Measurements from ENCODE around the gene LONP1. TPM values are rescaled to one million over a fixed set of nuclear protein-coding genes. Genes with fewer than 3 reads are reported as not detected.

The LONP1 gene
- total and polyA plus RNA-seq, 2 of the 8 experiments (the other 6 are each of a cell fraction or from before 2014, with no cell fraction given) = 98.1 to 117 TPM

DNA sequence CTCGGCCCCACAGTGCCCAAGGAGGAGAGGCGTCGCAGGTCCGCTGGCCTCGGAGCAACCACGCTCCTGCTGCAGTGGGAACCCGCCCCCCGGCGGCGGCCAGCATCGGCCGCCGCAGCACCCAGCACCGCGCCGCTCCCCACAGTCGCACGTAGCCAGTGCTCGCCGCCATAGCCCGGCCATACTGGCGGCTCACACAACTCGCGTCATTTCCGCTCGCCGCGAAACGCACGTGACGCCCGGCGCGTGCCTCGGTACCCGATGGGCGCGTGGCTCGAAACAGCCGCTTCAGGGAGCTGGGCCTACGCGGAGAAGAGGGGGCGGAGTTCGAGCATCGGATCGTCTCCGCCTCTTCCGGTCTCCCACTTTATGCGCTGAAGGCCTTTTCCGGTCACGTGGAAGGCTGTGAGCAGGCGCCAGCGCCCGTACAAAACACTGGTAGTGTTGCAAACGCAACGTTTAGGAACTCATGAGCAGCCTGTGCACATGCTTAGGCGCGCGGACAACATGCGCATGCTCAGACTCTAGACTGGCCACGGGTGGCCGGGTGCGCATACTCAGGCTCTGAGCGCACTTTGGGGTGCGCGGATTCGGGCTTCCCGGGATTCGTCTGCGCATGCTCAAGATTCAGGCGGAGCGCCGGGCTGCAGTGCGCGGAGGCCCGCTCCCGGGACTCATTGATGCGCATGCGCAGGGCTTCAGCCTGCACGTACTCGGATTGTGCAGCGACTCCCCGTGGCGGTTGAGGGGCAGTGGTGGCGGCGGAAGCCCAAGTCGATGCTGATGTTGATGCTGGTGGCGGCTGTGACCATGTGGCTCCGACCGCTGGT is at the start of gene LONP1, which contains the start of gene CATSPERD (continued):
- TF ChIP-seq, protein P1, sequence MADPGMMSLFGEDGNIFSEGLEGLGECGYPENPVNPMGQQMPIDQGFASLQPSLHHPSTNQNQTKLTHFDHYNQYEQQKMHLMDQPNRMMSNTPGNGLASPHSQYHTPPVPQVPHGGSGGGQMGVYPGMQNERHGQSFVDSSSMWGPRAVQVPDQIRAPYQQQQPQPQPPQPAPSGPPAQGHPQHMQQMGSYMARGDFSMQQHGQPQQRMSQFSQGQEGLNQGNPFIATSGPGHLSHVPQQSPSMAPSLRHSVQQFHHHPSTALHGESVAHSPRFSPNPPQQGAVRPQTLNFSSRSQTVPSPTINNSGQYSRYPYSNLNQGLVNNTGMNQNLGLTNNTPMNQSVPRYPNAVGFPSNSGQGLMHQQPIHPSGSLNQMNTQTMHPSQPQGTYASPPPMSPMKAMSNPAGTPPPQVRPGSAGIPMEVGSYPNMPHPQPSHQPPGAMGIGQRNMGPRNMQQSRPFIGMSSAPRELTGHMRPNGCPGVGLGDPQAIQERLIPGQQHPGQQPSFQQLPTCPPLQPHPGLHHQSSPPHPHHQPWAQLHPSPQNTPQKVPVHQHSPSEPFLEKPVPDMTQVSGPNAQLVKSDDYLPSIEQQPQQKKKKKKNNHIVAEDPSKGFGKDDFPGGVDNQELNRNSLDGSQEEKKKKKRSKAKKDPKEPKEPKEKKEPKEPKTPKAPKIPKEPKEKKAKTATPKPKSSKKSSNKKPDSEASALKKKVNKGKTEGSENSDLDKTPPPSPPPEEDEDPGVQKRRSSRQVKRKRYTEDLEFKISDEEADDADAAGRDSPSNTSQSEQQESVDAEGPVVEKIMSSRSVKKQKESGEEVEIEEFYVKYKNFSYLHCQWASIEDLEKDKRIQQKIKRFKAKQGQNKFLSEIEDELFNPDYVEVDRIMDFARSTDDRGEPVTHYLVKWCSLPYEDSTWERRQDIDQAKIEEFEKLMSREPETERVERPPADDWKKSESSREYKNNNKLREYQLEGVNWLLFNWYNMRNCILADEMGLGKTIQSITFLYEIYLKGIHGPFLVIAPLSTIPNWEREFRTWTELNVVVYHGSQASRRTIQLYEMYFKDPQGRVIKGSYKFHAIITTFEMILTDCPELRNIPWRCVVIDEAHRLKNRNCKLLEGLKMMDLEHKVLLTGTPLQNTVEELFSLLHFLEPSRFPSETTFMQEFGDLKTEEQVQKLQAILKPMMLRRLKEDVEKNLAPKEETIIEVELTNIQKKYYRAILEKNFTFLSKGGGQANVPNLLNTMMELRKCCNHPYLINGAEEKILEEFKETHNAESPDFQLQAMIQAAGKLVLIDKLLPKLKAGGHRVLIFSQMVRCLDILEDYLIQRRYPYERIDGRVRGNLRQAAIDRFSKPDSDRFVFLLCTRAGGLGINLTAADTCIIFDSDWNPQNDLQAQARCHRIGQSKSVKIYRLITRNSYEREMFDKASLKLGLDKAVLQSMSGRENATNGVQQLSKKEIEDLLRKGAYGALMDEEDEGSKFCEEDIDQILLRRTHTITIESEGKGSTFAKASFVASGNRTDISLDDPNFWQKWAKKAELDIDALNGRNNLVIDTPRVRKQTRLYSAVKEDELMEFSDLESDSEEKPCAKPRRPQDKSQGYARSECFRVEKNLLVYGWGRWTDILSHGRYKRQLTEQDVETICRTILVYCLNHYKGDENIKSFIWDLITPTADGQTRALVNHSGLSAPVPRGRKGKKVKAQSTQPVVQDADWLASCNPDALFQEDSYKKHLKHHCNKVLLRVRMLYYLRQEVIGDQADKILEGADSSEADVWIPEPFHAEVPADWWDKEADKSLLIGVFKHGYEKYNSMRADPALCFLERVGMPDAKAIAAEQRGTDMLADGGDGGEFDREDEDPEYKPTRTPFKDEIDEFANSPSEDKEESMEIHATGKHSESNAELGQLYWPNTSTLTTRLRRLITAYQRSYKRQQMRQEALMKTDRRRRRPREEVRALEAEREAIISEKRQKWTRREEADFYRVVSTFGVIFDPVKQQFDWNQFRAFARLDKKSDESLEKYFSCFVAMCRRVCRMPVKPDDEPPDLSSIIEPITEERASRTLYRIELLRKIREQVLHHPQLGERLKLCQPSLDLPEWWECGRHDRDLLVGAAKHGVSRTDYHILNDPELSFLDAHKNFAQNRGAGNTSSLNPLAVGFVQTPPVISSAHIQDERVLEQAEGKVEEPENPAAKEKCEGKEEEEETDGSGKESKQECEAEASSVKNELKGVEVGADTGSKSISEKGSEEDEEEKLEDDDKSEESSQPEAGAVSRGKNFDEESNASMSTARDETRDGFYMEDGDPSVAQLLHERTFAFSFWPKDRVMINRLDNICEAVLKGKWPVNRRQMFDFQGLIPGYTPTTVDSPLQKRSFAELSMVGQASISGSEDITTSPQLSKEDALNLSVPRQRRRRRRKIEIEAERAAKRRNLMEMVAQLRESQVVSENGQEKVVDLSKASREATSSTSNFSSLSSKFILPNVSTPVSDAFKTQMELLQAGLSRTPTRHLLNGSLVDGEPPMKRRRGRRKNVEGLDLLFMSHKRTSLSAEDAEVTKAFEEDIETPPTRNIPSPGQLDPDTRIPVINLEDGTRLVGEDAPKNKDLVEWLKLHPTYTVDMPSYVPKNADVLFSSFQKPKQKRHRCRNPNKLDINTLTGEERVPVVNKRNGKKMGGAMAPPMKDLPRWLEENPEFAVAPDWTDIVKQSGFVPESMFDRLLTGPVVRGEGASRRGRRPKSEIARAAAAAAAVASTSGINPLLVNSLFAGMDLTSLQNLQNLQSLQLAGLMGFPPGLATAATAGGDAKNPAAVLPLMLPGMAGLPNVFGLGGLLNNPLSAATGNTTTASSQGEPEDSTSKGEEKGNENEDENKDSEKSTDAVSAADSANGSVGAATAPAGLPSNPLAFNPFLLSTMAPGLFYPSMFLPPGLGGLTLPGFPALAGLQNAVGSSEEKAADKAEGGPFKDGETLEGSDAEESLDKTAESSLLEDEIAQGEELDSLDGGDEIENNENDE (IDR thresholded peaks at IDR 0.05; ENCODE audit: insufficient replicate concordance, low read length) = no peak
- TF ChIP-seq CEBPB (IDR thresholded peaks at IDR 0.05; ENCODE audit: low read depth, low read length) = no peak
- TF ChIP-seq RFX5 (IDR thresholded peaks at IDR 0.05; ENCODE audit: borderline replicate concordance, low read depth, low read length) = no peak
- no peak for TF ChIP-seq RXRA (IDR thresholded peaks at IDR 0.05; ENCODE audit: insufficient read depth, low read depth, low read length)
- TF ChIP-seq BCL11A (IDR thresholded peaks at IDR 0.05; ENCODE audit: low read depth in 2 of 2, low read length in 2 of 2) = no peak
- TF ChIP-seq KDM1A (IDR thresholded peaks at IDR 0.05; ENCODE audit: borderline replicate concordance, low read length) = no peak
- no peak for TF ChIP-seq BACH1 (IDR thresholded peaks at IDR 0.05; ENCODE audit: low read length)
- no peak for TF ChIP-seq TCF12 (IDR thresholded peaks at IDR 0.05; ENCODE audit: low read depth, low read length)
- peak in 1 of 2 experiments; percentile 59; a peak in 1 of 3 replicates for TF ChIP-seq EP300 (IDR thresholded peaks at IDR 0.05; ENCODE audit: borderline replicate concordance in 1 of 2, low read depth in 2 of 2, low read length in 2 of 2)
- peak; percentile 7 for TF ChIP-seq ASH2L (IDR thresholded peaks at IDR 0.05; ENCODE audit: low read length)
- no peak for TF ChIP-seq SIRT6 (IDR thresholded peaks at IDR 0.05; ENCODE audit: low read length)

All from H1 (cell line).